HFFc6 (cell line): ENCODE data around the gene PIK3R1. TPM values are rescaled to one million over a fixed set of nuclear protein-coding genes. Genes with fewer than 3 reads are reported as not detected.

Experiments
- DNase-seq: peaks from one replicate; pipeline ENCODE4 v3.0.0-alpha.2; 2018
- H3K27ac Mint-ChIP-seq: 2 replicates; pipeline ENCODE4 v1.8.0; 2020; ENCODE audit warnings: mild to moderate bottlenecking, mixed read lengths
- H3K27me3 Mint-ChIP-seq: 2 replicates; pipeline ENCODE4 v1.8.0; 2021; ENCODE audit warnings: mild to moderate bottlenecking, moderate library complexity, mixed read lengths; ENCODE audit not compliant: insufficient read depth
- H3K36me3 Mint-ChIP-seq: 2 replicates; pipeline ENCODE4 v1.8.0; 2021; ENCODE audit warnings: low read depth, mixed read lengths
- H3K4me1 Mint-ChIP-seq: 2 replicates; pipeline ENCODE4 v1.8.0; 2020; ENCODE audit warnings: low read depth, mixed read lengths
- H3K4me3 Mint-ChIP-seq: 2 replicates; pipeline ENCODE4 v1.8.0; 2020; ENCODE audit warnings: mild to moderate bottlenecking, moderate library complexity, mixed read lengths
- H3K9me3 Mint-ChIP-seq: 2 replicates; pipeline ENCODE4 v1.8.0; 2020; ENCODE audit warnings: mild to moderate bottlenecking, mixed read lengths
- total RNA-seq, 6 experiments: library from RNA; stranded (reverse); fragmentation: NEBNext Ultra II Directional; extraction: Animal tissue kit (Norgen Biotek cat#: 25700); gene quantifications; 2 replicates in 1 of 6; 3 replicates in 5 of 6; pipeline ENCODE4 v1.2.3, GENCODE V29; 2021
- TF ChIP-seq, protein P1 (sequence below): fragments of 200-600 bp; sonication (generic); IDR thresholded peaks from 2 replicates; pipeline ENCODE4 v1.5.0; 2021; ENCODE audit warnings: antibody characterized with exemption, mild to moderate bottlenecking

The PIK3R1 gene
- total RNA-seq, 6 experiments from 2014 or later: 19.6 to 26.4 (median 22.4) TPM

DNA sequence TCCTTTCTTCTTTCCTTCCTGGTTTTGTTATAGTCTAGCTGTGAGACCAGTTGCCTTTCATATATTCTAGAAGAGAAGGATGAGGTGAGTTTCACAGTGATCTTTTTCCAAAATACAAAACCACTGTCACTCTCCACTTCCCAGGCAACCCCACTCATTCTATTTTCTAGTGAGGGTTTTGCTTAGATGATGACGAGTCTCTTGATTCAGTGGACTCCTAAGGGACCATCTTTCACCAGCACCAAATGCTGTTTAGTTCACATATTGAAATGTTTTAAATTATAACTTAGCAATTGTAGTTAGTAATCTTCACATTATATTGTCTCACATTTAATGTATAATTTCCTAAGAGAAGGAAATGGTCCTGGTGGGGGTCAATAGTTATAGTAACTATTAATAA, 25.2 kb downstream of the PIK3R1 start:
- peaks cover 16% of the 10 kb centered on the region for H3K36me3 Mint-ChIP-seq
- H3K27me3 Mint-ChIP-seq: peaks cover 2% of the 10 kb centered on the region; the same call in 1 of the 2 replicates
- H3K27ac Mint-ChIP-seq: peak overlapping the region; percentile 75
- H3K9me3 Mint-ChIP-seq: no peaks in the 10 kb centered on the region
- peak overlapping the region; percentile 30; the same call in 1 of the 2 replicates for H3K4me3 Mint-ChIP-seq
- TF ChIP-seq, protein P1, sequence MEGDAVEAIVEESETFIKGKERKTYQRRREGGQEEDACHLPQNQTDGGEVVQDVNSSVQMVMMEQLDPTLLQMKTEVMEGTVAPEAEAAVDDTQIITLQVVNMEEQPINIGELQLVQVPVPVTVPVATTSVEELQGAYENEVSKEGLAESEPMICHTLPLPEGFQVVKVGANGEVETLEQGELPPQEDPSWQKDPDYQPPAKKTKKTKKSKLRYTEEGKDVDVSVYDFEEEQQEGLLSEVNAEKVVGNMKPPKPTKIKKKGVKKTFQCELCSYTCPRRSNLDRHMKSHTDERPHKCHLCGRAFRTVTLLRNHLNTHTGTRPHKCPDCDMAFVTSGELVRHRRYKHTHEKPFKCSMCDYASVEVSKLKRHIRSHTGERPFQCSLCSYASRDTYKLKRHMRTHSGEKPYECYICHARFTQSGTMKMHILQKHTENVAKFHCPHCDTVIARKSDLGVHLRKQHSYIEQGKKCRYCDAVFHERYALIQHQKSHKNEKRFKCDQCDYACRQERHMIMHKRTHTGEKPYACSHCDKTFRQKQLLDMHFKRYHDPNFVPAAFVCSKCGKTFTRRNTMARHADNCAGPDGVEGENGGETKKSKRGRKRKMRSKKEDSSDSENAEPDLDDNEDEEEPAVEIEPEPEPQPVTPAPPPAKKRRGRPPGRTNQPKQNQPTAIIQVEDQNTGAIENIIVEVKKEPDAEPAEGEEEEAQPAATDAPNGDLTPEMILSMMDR: no peak
- no peak for DNase-seq
- H3K4me1 Mint-ChIP-seq: peaks cover 89% of the 10 kb centered on the region

GRCh38 chr5:68242743-68243142, 27.2 kb downstream of the PIK3R1 start:
- H3K27me3 Mint-ChIP-seq: no peaks in the 10 kb centered on the region
- H3K27ac Mint-ChIP-seq: peak overlapping the region; percentile 68
- peaks cover 16% of the 10 kb centered on the region for H3K36me3 Mint-ChIP-seq
- peak overlapping the region; percentile 53 for H3K4me3 Mint-ChIP-seq
- TF ChIP-seq, protein P1: no peak
- peaks cover 83% of the 10 kb centered on the region for H3K4me1 Mint-ChIP-seq
- DNase-seq: peak; percentile 34
- no peaks in the 10 kb centered on the region for H3K9me3 Mint-ChIP-seq

GRCh38 chr5:68243251-68243650, 27.7 kb downstream of the PIK3R1 start:
- no peaks in the 10 kb centered on the region for H3K27me3 Mint-ChIP-seq
- peaks cover 16% of the 10 kb centered on the region for H3K36me3 Mint-ChIP-seq
- peaks cover 80% of the 10 kb centered on the region for H3K4me1 Mint-ChIP-seq
- no peaks in the 10 kb centered on the region for H3K9me3 Mint-ChIP-seq
- peak overlapping the region; percentile 68 for H3K27ac Mint-ChIP-seq
- peak overlapping the region; percentile 53 for H3K4me3 Mint-ChIP-seq
- no peak for DNase-seq
- TF ChIP-seq, protein P1: no peak

GRCh38 chr5:68243681-68244080, 28.1 kb downstream of the PIK3R1 start:
- Mint-ChIP-seq H3K27me3 (no peaks in the 10 kb centered on the region), H3K27ac (no peak overlapping the region), H3K9me3 (no peaks in the 10 kb centered on the region), H3K4me1 (peaks cover 80% of the 10 kb centered on the region), H3K36me3 (peaks cover 16% of the 10 kb centered on the region), H3K4me3 (0 out of 2 replicates have a peak overlapping the region, but pooled peaks have one; percentile 53)
- no peak for DNase-seq
- TF ChIP-seq, protein P1: no peak

DNA sequence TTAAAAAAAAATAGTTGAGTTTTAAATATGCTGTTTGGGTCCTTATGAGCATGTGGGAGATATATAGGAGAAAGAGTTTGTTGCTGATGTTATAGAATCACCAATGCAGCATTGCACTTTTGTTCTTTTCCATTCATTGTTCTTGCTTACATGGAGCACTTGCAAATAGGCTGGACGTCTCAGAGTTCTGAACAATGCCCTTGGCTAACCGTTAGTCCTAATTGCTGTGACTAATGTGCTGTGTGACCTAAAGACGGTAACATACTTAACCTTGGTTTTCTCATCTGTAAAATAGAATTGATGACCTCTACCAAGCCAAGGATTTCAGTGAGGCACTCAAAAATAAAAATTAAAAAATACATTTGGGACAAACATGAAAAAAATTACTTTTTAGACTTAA, 29.8 kb downstream of the PIK3R1 start:
- H3K4me1 Mint-ChIP-seq: peaks cover 80% of the 10 kb centered on the region
- no peaks in the 10 kb centered on the region for H3K9me3 Mint-ChIP-seq
- H3K27ac Mint-ChIP-seq: no peak overlapping the region
- H3K36me3 Mint-ChIP-seq: peaks cover 16% of the 10 kb centered on the region
- TF ChIP-seq, protein P1: no peak
- DNase-seq: peak; percentile 41
- H3K4me3 Mint-ChIP-seq: peak overlapping the region; percentile 62
- H3K27me3 Mint-ChIP-seq: no peaks in the 10 kb centered on the region

- Mint-ChIP-seq H3K27me3 (no peaks in the 10 kb centered on the region), H3K4me1 (peaks cover 80% of the 10 kb centered on the region), H3K27ac (no peak overlapping the region), H3K4me3 (no peak overlapping the region), H3K36me3 (peaks cover 16% of the 10 kb centered on the region), H3K9me3 (no peaks in the 10 kb centered on the region)
- TF ChIP-seq, protein P1: peak; percentile 52
- no peak for DNase-seq
These were observed 31.2 kb downstream of the PIK3R1 start for GRCh38 chr5:68246802-68247201.
